K562 (cell line): ENCODE measurements around the gene HINT2. TPM values are rescaled to one million over a fixed set of nuclear protein-coding genes. Genes with fewer than 3 reads are reported as not detected.

Experiments used
- ATF7 ChIP-seq: fragments of 450-650 bp; IDR thresholded peaks from 2 replicates; pipeline ENCODE4 v1.7.1; 2014; ENCODE audit warnings: mild to moderate bottlenecking, moderate library complexity
- CBX1 ChIP-seq: sonication (generic); IDR thresholded peaks from 2 replicates; pipeline ENCODE4 v1.6.1; 2016; ENCODE audit warnings: antibody characterized with exemption, low read depth, mild to moderate bottlenecking
- CHD4 ChIP-seq: fragments of 200-600 bp; sonication (generic); IDR thresholded peaks from 3 replicates; pipeline ENCODE4 v1.6.1; 2012; ENCODE audit warnings: low read depth, mild to moderate bottlenecking, mixed read lengths, low read length, inconsistent platforms; ENCODE audit not compliant: insufficient read depth, insufficient replicate concordance, poor library complexity, severe bottlenecking
- DPF2 ChIP-seq: fragments of 450-650 bp; IDR thresholded peaks from 2 replicates; pipeline ENCODE4 v1.6.1; 2016
- FUS ChIP-seq: fragments of 200-400 bp; formaldehyde crosslinking; optimal IDR thresholded peaks from 2 replicates; pipeline ENCODE3; 2017; ENCODE audit warnings: low read depth, low read length
- HDAC1 ChIP-seq, 2 experiments: fragments of 450-650 bp; IDR thresholded peaks; 2 replicates each; pipeline ENCODE4 v1.6.1; 2016 to 2017; ENCODE audit warnings: inconsistent platforms in 1 of 2, mild to moderate bottlenecking in 1 of 2, moderate library complexity in 1 of 2
- HMG20A ChIP-seq: fragments of 450-650 bp; formaldehyde crosslinking; conservative IDR thresholded peaks from 2 replicates; pipeline ENCODE4 v1.4.0; 2020; ENCODE audit warnings: mild to moderate bottlenecking, mixed read lengths
- HMG20B ChIP-seq: fragments of 250-450 bp; sonication (Bioruptor Pico); IDR thresholded peaks from 2 replicates; pipeline ENCODE4 v1.5.0; 2021; ENCODE audit warnings: mild to moderate bottlenecking
- HNRNPLL ChIP-seq: fragments of 200-400 bp; formaldehyde crosslinking; IDR thresholded peaks from 2 replicates; pipeline ENCODE4 v1.6.1; 2017; ENCODE audit warnings: low read length, low read depth, mild to moderate bottlenecking; ENCODE audit not compliant: poor library complexity, severe bottlenecking
- MAFK ChIP-seq: IDR thresholded peaks from 2 replicates; pipeline ENCODE4 v1.6.1; 2011; ENCODE audit warnings: low read length, improper control_type of control experiment
- NCOR1 ChIP-seq: fragments of 450-650 bp; IDR thresholded peaks from 2 replicates; pipeline ENCODE4 v1.6.1; 2016; ENCODE audit warnings: mild to moderate bottlenecking, moderate library complexity
- POLR3G ChIP-seq: IDR thresholded peaks from 2 replicates; pipeline ENCODE4 v1.6.1; 2011; ENCODE audit not compliant: insufficient read length, insufficient replicate concordance; ENCODE audit errors: extremely low read depth
- RBM25 ChIP-seq: fragments of 200-400 bp; formaldehyde crosslinking; IDR thresholded peaks from 2 replicates; pipeline ENCODE4 v1.6.1; 2018; ENCODE audit warnings: low read length, low read depth, moderate library complexity; ENCODE audit not compliant: severe bottlenecking
- RCOR1 ChIP-seq, 2 experiments: IDR thresholded peaks; 2 replicates each; pipeline ENCODE4 v1.6.1; 2012; ENCODE audit warnings: low read depth in 2 of 2, low read length in 2 of 2, borderline replicate concordance in 1 of 2, improper control_type of control experiment in 1 of 2
- SMAD1 ChIP-seq: fragments of 150-350 bp; IDR thresholded peaks from 2 replicates; pipeline ENCODE4 v1.6.1; 2014; ENCODE audit warnings: low read length, low read depth; ENCODE audit not compliant: partially characterized antibody
- STAT5B ChIP-seq: fragments of 250-450 bp; sonication (Bioruptor Pico); IDR thresholded peaks from 2 replicates; pipeline ENCODE4 v1.8.0; 2021; ENCODE audit warnings: mild to moderate bottlenecking, inconsistent platforms
- TCF7L2 ChIP-seq: fragments of 150-350 bp; IDR thresholded peaks from 2 replicates; pipeline ENCODE4 v1.6.1; 2016; ENCODE audit warnings: low read depth, mild to moderate bottlenecking, low read length, moderate library complexity
- polyA plus RNA-seq, 8 experiments: library from polyadenylated mRNA; depleted of rRNA in 4 of 8; stranded (reverse) in 5 of 8; unstranded in 3 of 8; fragments of >200 nt; fragmentation: Nextera tagmentation in 2 of 8; fragmentation: Illumina TruSeq in 1 of 8; extraction: Ambion mirVana in 2 of 8; extraction: Trizol in 1 of 8; gene quantifications; 2 replicates each; pipeline versions ENCODE4 v1.2.1 to v1.2.3, GENCODE V29; 2011 to 2014; ENCODE audit warnings: inconsistent platforms in 1 of 8, missing spikeins in 1 of 8
- total RNA-seq, 7 experiments: library from RNA; depleted of rRNA in 6 of 7; stranded (reverse); fragments of >200 nt in 6 of 7; fragmentation: Illumina TruSeq in 2 of 7; extraction: Trizol in 2 of 7; gene quantifications; 2 replicates each; pipeline versions ENCODE4 v1.2.1 to v1.2.3, GENCODE V29; 2011 to 2021; ENCODE audit warnings: low replicate concordance in 1 of 7
- TF ChIP-seq, protein P1 (sequence below): sonication (generic); formaldehyde crosslinking; IDR thresholded peaks from 2 replicates; pipeline ENCODE4 v1.8.1; 2022; ENCODE audit warnings: missing genetic modification reagents
- TF ChIP-seq, protein P2 (sequence below): sonication (generic); formaldehyde crosslinking; IDR thresholded peaks from 2 replicates; pipeline ENCODE4 v1.9.0; 2022; ENCODE audit warnings: mild to moderate bottlenecking, missing genetic modification reagents
- TF ChIP-seq, protein P3 (sequence below): fragments of 250-450 bp; sonication (Bioruptor Pico); IDR thresholded peaks from 2 replicates; pipeline ENCODE4 v1.4.0; 2020; ENCODE audit warnings: mild to moderate bottlenecking, moderate library complexity, borderline replicate concordance
- TF ChIP-seq, protein P4 (sequence below): sonication (generic); IDR thresholded peaks from 2 replicates; pipeline ENCODE4 v1.6.1; 2016
- TF ChIP-seq, protein P5 (sequence below), 2 experiments: fragments of 450-650 bp; conservative IDR thresholded peaks; 2 replicates each; pipeline ENCODE4 v1.6.1; 2017; ENCODE audit warnings: mild to moderate bottlenecking in 2 of 2, moderate library complexity in 2 of 2

The HINT2 gene
- total and polyA plus RNA-seq, 9 of the 15 experiments (the other 6 are each of a cell fraction or from before 2014, with no cell fraction given), result 5.6 to 44.1 (median 27.9) TPM

DNA sequence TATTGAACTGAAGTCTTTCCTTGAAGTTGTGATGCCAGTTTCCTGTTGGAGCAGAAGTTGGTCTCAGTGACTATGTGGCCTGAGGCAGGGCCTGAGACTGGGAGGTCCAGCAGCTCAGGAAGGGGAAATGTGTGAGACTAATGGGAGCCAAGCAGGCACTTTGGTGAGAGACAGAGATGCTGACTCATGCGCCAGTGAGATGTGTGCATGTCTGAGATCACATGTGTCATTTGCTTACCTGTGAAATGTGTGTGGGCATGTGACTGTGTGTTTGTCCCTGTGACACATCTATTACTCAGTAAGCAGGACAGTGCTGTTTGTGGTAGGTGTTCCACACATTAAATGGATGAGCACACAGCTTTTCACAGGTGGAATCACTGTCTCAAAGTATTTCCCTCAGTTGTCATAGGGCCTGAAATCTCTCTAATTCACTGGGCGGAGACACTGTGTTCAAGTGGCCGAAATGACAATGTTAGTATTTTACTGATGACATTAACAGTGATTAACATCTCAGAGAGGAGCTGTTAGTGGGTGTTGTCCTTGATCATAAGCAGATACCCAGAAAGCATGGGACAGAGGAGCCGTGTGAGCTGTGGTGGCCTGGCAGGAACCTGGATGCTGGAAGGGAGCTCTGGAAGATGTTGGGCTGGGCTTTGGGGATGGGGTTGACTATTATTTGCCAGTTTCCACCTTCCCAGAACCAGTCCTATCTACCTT is 16.0 kb downstream of the HINT2 start (continued):
- TF ChIP-seq RCOR1 (IDR thresholded peaks at IDR 0.05; ENCODE audit: borderline replicate concordance in 1 of 2, low read depth in 2 of 2, low read length in 2 of 2), result peak in 1 of 2 experiments; percentile 18; a peak in 1 of 4 replicates
- 0 out of 2 replicates have a peak, but pooled peaks have one; percentile 19 for TF ChIP-seq ATF7
- TF ChIP-seq, protein P1, sequence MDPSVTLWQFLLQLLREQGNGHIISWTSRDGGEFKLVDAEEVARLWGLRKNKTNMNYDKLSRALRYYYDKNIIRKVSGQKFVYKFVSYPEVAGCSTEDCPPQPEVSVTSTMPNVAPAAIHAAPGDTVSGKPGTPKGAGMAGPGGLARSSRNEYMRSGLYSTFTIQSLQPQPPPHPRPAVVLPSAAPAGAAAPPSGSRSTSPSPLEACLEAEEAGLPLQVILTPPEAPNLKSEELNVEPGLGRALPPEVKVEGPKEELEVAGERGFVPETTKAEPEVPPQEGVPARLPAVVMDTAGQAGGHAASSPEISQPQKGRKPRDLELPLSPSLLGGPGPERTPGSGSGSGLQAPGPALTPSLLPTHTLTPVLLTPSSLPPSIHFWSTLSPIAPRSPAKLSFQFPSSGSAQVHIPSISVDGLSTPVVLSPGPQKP (CRISPR knock-in tag), result no peak
- TF ChIP-seq POLR3G, result no peak
- no peak for TF ChIP-seq SMAD1
- no peak for TF ChIP-seq CHD4
- TF ChIP-seq, protein P2, sequence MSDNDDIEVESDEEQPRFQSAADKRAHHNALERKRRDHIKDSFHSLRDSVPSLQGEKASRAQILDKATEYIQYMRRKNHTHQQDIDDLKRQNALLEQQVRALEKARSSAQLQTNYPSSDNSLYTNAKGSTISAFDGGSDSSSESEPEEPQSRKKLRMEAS (CRISPR knock-in tag), result 0 out of 2 replicates have a peak, but pooled peaks have one; percentile 28
- no peak for TF ChIP-seq HMG20B (CRISPR knock-in tag)
- TF ChIP-seq HMG20A (CRISPR knock-in tag), result no peak
- TF ChIP-seq, protein P3, sequence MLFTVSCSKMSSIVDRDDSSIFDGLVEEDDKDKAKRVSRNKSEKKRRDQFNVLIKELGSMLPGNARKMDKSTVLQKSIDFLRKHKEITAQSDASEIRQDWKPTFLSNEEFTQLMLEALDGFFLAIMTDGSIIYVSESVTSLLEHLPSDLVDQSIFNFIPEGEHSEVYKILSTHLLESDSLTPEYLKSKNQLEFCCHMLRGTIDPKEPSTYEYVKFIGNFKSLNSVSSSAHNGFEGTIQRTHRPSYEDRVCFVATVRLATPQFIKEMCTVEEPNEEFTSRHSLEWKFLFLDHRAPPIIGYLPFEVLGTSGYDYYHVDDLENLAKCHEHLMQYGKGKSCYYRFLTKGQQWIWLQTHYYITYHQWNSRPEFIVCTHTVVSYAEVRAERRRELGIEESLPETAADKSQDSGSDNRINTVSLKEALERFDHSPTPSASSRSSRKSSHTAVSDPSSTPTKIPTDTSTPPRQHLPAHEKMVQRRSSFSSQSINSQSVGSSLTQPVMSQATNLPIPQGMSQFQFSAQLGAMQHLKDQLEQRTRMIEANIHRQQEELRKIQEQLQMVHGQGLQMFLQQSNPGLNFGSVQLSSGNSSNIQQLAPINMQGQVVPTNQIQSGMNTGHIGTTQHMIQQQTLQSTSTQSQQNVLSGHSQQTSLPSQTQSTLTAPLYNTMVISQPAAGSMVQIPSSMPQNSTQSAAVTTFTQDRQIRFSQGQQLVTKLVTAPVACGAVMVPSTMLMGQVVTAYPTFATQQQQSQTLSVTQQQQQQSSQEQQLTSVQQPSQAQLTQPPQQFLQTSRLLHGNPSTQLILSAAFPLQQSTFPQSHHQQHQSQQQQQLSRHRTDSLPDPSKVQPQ (CRISPR knock-in tag), result no peak
- TF ChIP-seq TCF7L2, result no peak
- TF ChIP-seq STAT5B (CRISPR knock-in tag), result no peak
- TF ChIP-seq, protein P4, sequence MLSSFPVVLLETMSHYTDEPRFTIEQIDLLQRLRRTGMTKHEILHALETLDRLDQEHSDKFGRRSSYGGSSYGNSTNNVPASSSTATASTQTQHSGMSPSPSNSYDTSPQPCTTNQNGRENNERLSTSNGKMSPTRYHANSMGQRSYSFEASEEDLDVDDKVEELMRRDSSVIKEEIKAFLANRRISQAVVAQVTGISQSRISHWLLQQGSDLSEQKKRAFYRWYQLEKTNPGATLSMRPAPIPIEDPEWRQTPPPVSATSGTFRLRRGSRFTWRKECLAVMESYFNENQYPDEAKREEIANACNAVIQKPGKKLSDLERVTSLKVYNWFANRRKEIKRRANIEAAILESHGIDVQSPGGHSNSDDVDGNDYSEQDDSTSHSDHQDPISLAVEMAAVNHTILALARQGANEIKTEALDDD, result no peak
- TF ChIP-seq RBM25, result no peak
- TF ChIP-seq HDAC1 (IDR thresholded peaks at IDR 0.05), result 0 out of 4 replicates have a peak, but pooled peaks of 1 of the 2 experiments have one; percentile 23
- no peak for TF ChIP-seq NCOR1
- no peak for TF ChIP-seq HNRNPLL
- TF ChIP-seq DPF2, result peak; percentile 64
- peak; percentile 89 for TF ChIP-seq MAFK
- no peak for TF ChIP-seq FUS
- no peak for TF ChIP-seq CBX1
- TF ChIP-seq, protein P5, sequence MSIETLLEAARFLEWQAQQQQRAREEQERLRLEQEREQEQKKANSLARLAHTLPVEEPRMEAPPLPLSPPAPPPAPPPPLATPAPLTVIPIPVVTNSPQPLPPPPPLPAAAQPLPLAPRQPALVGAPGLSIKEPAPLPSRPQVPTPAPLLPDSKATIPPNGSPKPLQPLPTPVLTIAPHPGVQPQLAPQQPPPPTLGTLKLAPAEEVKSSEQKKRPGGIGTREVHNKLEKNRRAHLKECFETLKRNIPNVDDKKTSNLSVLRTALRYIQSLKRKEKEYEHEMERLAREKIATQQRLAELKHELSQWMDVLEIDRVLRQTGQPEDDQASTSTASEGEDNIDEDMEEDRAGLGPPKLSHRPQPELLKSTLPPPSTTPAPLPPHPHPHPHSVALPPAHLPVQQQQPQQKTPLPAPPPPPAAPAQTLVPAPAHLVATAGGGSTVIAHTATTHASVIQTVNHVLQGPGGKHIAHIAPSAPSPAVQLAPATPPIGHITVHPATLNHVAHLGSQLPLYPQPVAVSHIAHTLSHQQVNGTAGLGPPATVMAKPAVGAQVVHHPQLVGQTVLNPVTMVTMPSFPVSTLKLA (conservative IDR thresholded peaks at IDR 0.05), result peak in 1 of 2 experiments; percentile 35; a peak in 2 of 4 replicates
